ENCODE data around the gene LINC00305. TPM values are rescaled to one million over a fixed set of nuclear protein-coding genes. Genes with fewer than 3 reads are reported as not detected.
A peak's percentile ranks its signal among the peaks of the same experiment; 100 is the strongest.

LINC00305 gene
- total and polyA plus RNA-seq, 2 of the 8 experiments (the other 6 are each of a cell fraction or from before 2014, with no cell fraction given) = not detected

GRCh38 chr18:64134044-64134747 is 14.7 kb downstream of the LINC00305 start (continued):
- no peak for TF ChIP-seq KDM1A (IDR thresholded peaks at IDR 0.05; ENCODE audit: borderline replicate concordance, low read length)
- TF ChIP-seq TBP (IDR thresholded peaks at IDR 0.05; ENCODE audit: low read depth, low read length) = no peak
- no peak for TF ChIP-seq CTCF (IDR thresholded peaks at IDR 0.05; ENCODE audit: control extremely low read depth in 1 of 3, insufficient read depth in 1 of 3, low read depth in 1 of 3, low read length in 3 of 3)
- no peak for TF ChIP-seq EZH2 (IDR thresholded peaks at IDR 0.05; ENCODE audit: low read depth, low read length, severe bottlenecking)
- no peak for TF ChIP-seq GTF2F1 (IDR thresholded peaks at IDR 0.05; ENCODE audit: borderline replicate concordance, low read depth, low read length)
- peak; percentile 52; the same call in 1 of the 2 replicates for TF ChIP-seq BACH1 (IDR thresholded peaks at IDR 0.05; ENCODE audit: low read length)
- TF ChIP-seq SP1 (IDR thresholded peaks at IDR 0.05; ENCODE audit: low read depth, low read length) = 0 out of 2 replicates have a peak, but pooled peaks have one; percentile 11
- peak in 1 of 2 experiments; percentile 11; a peak in 1 of 3 replicates for TF ChIP-seq EP300 (IDR thresholded peaks at IDR 0.05; ENCODE audit: borderline replicate concordance in 1 of 2, low read depth in 2 of 2, low read length in 2 of 2)
- no peak for TF ChIP-seq POLR2AphosphoS5 (IDR thresholded peaks at IDR 0.05; ENCODE audit: low read depth, low read length)
- TF ChIP-seq, protein P1, sequence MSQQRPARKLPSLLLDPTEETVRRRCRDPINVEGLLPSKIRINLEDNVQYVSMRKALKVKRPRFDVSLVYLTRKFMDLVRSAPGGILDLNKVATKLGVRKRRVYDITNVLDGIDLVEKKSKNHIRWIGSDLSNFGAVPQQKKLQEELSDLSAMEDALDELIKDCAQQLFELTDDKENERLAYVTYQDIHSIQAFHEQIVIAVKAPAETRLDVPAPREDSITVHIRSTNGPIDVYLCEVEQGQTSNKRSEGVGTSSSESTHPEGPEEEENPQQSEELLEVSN (IDR thresholded peaks at IDR 0.05) = no peak
- no peak for TF ChIP-seq CTBP2 (IDR thresholded peaks at IDR 0.05; ENCODE audit: borderline replicate concordance, insufficient read depth, insufficient read length, low read length)
- TF ChIP-seq BCL11A (IDR thresholded peaks at IDR 0.05; ENCODE audit: low read depth in 2 of 2, low read length in 2 of 2) = peak in 1 of 2 experiments; percentile 19
- no peak for TF ChIP-seq SUZ12 (IDR thresholded peaks at IDR 0.05; ENCODE audit: low read length)
